SK-N-SH (cell line): Measurements from ENCODE around the gene SPDEF. TPM values are rescaled to one million over a fixed set of nuclear protein-coding genes. Genes with fewer than 3 reads are reported as not detected.

Experiments
- CTCF ChIA-PET: fragments of 300-600, 350-600 bp; formaldehyde crosslinking; extraction: SDS; loops from one replicate; lab custom pipeline; 2021; lab: Yijun Ruan, JAX
- POLR2A ChIA-PET: fragments of 350-600 bp; sonication (Branson Sonifier 250); formaldehyde crosslinking; extraction: SDS; loops from one replicate; lab custom pipeline; 2020; ENCODE audit warnings: antibody characterized with exemption, inconsistent platforms; lab: Yijun Ruan, JAX
- DNase-seq: peaks from one replicate; pipeline ENCODE4 v3.0.0; 2012
- H2AFZ ChIP-seq: fragments of 200-600 bp; sonication (generic); 2 replicates; pipeline ENCODE4 v1.8.1; 2016; ENCODE audit warnings: antibody characterized with exemption, mild to moderate bottlenecking, low read depth
- H3F3A ChIP-seq: fragments of 200-600 bp; sonication (generic); replicated peaks from 2 replicates; pipeline ENCODE3; 2016; ENCODE audit warnings: antibody characterized with exemption, mild to moderate bottlenecking; ENCODE audit not compliant: insufficient read depth
- H3K27ac ChIP-seq, 2 experiments: fragments of 200-500 bp in 1 of 2; fragments of 200-600 bp in 1 of 2; sonication (Bioruptor generic) in 1 of 2; sonication (generic), shearing (Covaris generic) in 1 of 2; 2 replicates each; pipeline versions ENCODE4 v1.5.1 to v1.6.1; 2014 to 2016; ENCODE audit warnings: low read depth in 2 of 2, inconsistent platforms in 1 of 2, low read length in 1 of 2, mild to moderate bottlenecking in 1 of 2, mixed read lengths in 1 of 2
- H3K27me3 ChIP-seq: fragments of 200-600 bp; sonication (generic), shearing (Covaris generic); 2 replicates; pipeline ENCODE4 v1.6.1; 2016; ENCODE audit warnings: mixed run types; ENCODE audit not compliant: insufficient read depth
- H3K36me3 ChIP-seq, 2 experiments: fragments of 200-500 bp in 1 of 2; fragments of 200-600 bp in 1 of 2; sonication (Bioruptor generic) in 1 of 2; sonication (generic) in 1 of 2; replicated peaks in 1 of 2; 2 replicates each; pipeline versions ENCODE3 to v1.5.1; 2014 to 2016; ENCODE audit warnings: low read length in 1 of 2, mild to moderate bottlenecking in 1 of 2; ENCODE audit not compliant: insufficient read depth in 2 of 2, control insufficient read depth in 1 of 2
- H3K4me1 ChIP-seq, 2 experiments: fragments of 200-500 bp in 1 of 2; fragments of 200-600 bp in 1 of 2; sonication (Bioruptor generic) in 1 of 2; sonication (generic), shearing (Covaris generic) in 1 of 2; 2 replicates each; pipeline versions ENCODE4 v1.5.1 to v1.6.1; 2014 to 2016; ENCODE audit warnings: low read depth in 1 of 2, low read length in 1 of 2, mixed run types in 1 of 2; ENCODE audit not compliant: insufficient read depth in 2 of 2, control insufficient read depth in 1 of 2
- H3K4me2 ChIP-seq: fragments of 200-600 bp; sonication (generic), shearing (Covaris generic); 2 replicates; pipeline ENCODE4 v1.6.1; 2017; ENCODE audit warnings: mixed run types
- H3K4me3 ChIP-seq, 2 experiments: fragments of 200-500 bp in 1 of 2; fragments of 200-600 bp in 1 of 2; sonication (Bioruptor generic) in 1 of 2; sonication (generic), shearing (Covaris generic) in 1 of 2; 2 replicates each; pipeline versions ENCODE4 v1.5.1 to v1.8.1; 2014 to 2016; ENCODE audit warnings: low read depth in 2 of 2, inconsistent platforms in 1 of 2, low read length in 1 of 2, mild to moderate bottlenecking in 1 of 2, mixed read lengths in 1 of 2, moderate library complexity in 1 of 2
- H3K79me2 ChIP-seq: fragments of 200-600 bp; sonication (generic); 2 replicates; pipeline ENCODE4 v1.8.1; 2017; ENCODE audit warnings: mild to moderate bottlenecking; ENCODE audit not compliant: insufficient read depth
- H3K9ac ChIP-seq: fragments of 200-600 bp; sonication (generic); 2 replicates; pipeline ENCODE4 v1.6.1; 2017; ENCODE audit warnings: mixed run types
- H3K9me2 ChIP-seq: fragments of 200-600 bp; sonication (generic); 2 replicates; pipeline ENCODE4 v1.6.1; 2017; ENCODE audit warnings: mixed run types
- H3K9me3 ChIP-seq: fragments of 200-600 bp; sonication (generic); 2 replicates; pipeline ENCODE4 v1.6.1; 2017; ENCODE audit warnings: mixed run types, mild to moderate bottlenecking, moderate library complexity
- H4K20me1 ChIP-seq: fragments of 200-600 bp; sonication (generic); 2 replicates; pipeline ENCODE4 v1.6.1; 2017; ENCODE audit warnings: mild to moderate bottlenecking, mixed run types; ENCODE audit not compliant: insufficient read depth
- CHD2 ChIP-seq: fragments of 150-350 bp; IDR thresholded peaks from 2 replicates; pipeline ENCODE4 v1.6.1; 2018; ENCODE audit warnings: low read length; ENCODE audit not compliant: partially characterized antibody
- ELF1 ChIP-seq: IDR thresholded peaks from 2 replicates; pipeline ENCODE4 v1.4.0; 2012
- EP300 ChIP-seq, 2 experiments: IDR thresholded peaks; 2 replicates each; pipeline versions ENCODE4 v1.4.0 to v1.6.1; 2012; ENCODE audit warnings: borderline replicate concordance in 1 of 2, low read depth in 1 of 2, low read length in 1 of 2
- FOXM1 ChIP-seq: IDR thresholded peaks from 2 replicates; pipeline ENCODE4 v1.4.0; 2012; ENCODE audit warnings: low read depth, mild to moderate bottlenecking
- JUND ChIP-seq: IDR thresholded peaks from 2 replicates; pipeline ENCODE4 v1.4.0; 2012
- MEF2A ChIP-seq: IDR thresholded peaks from 2 replicates; pipeline ENCODE4 v1.4.0; 2012; ENCODE audit warnings: low read depth, borderline replicate concordance
- MXI1 ChIP-seq: IDR thresholded peaks from 2 replicates; pipeline ENCODE4 v1.6.1; 2012; ENCODE audit warnings: mild to moderate bottlenecking, low read depth, low read length, improper control_type of control experiment
- POLR2AphosphoS5 ChIP-seq: IDR thresholded peaks from 2 replicates; pipeline ENCODE4 v1.6.1; 2012; ENCODE audit warnings: low read depth, low read length
- RAD21 ChIP-seq: IDR thresholded peaks from 2 replicates; pipeline ENCODE4 v1.6.1; 2012; ENCODE audit warnings: mild to moderate bottlenecking, low read length
- RCOR1 ChIP-seq: fragments of 150-350 bp; IDR thresholded peaks from 2 replicates; pipeline ENCODE4 v1.6.1; 2017; ENCODE audit warnings: antibody characterized with exemption, low read length
- RFX5 ChIP-seq: IDR thresholded peaks from 2 replicates; pipeline ENCODE4 v1.6.1; 2012; ENCODE audit warnings: mild to moderate bottlenecking, improper control_type of control experiment, low read length
- SIN3A ChIP-seq: IDR thresholded peaks from 2 replicates; pipeline ENCODE4 v1.6.1; 2012; ENCODE audit warnings: low read depth, mild to moderate bottlenecking, low read length, moderate library complexity, borderline replicate concordance
- SMC3 ChIP-seq: IDR thresholded peaks from 2 replicates; pipeline ENCODE4 v1.6.1; 2012; ENCODE audit warnings: low read depth, low read length, improper control_type of control experiment
- YY1 ChIP-seq: IDR thresholded peaks from 2 replicates; pipeline ENCODE4 v1.4.0; 2012; ENCODE audit warnings: low read depth, mild to moderate bottlenecking
- WGBS: methylation state at CpG from one replicate; pipeline ENCODE4 v1.1.6; 2017; ENCODE audit warnings: low lambda C conversion rate; 5-methylcytosine and 5-hydroxymethylcytosine counted together
- polyA plus RNA-seq, 3 experiments: library from polyadenylated mRNA; depleted of rRNA; stranded (reverse); fragments of >200 nt; gene quantifications; 2 replicates each; pipeline ENCODE4 v1.2.3, GENCODE V29; 2012
- TF ChIP-seq, protein P1 (sequence below): IDR thresholded peaks from 2 replicates; pipeline ENCODE4 v1.4.0; 2012; ENCODE audit warnings: low read depth, borderline replicate concordance
- TF ChIP-seq, protein P2 (sequence below): fragments of 150-350 bp; IDR thresholded peaks from 2 replicates; pipeline ENCODE4 v1.6.1; 2016; ENCODE audit warnings: mild to moderate bottlenecking, low read depth, low read length
- TF ChIP-seq, protein P3 (sequence below): fragments of 150-350 bp; IDR thresholded peaks from 2 replicates; pipeline ENCODE4 v1.6.1; 2017; ENCODE audit warnings: antibody characterized with exemption, low read length, low read depth, borderline replicate concordance
- TF ChIP-seq, protein P4 (sequence below): IDR thresholded peaks from 2 replicates; pipeline ENCODE4; 2012
- TF ChIP-seq, protein P5 (sequence below): IDR thresholded peaks from 2 replicates; pipeline ENCODE4 v1.4.0; 2012; ENCODE audit warnings: low read depth, borderline replicate concordance

The SPDEF gene
- polyA plus RNA-seq, 1 of the 3 experiments (the other 2 are of a cell fraction) = 0.10 TPM

DNA sequence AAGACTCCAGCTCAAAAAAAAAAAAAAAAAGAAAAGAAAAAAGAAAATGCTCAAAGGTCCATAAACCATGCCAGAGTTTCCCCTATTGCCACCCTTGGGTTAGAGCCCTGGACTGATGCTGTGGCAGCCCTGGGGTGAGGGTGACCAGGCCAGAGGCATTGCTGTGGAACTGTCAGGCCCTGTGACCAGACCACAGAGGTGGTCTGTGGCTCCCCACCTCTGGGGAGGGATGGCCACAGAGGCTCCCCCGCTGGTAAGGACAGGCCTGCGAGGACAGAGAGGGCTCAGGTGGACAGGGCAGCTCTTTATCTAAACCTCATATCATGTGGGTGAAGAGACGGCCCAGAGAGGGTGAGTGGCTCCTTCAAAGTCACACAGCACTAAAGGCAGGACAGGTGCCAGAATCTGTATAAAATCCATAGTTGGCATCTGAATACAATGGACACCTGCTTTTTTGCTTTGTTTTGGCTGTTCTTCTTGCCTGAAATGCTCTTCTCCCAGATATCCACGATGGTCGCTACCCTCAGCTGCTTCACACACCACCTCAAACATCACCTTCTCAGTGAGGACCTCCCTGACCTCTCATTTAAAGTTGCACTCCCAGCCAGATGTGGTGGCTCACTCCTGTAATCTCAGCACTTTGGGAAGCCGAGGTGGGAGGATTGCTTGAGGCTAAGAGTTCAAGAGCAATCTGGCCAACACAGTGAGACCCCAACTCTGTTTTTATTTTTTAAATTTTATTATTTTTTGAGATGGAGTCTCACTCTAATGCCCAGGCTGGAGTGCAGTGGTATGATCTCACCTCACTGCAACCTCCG lies 22.5 kb upstream of the SPDEF start:
- no peak overlapping the region for H3K4me2 ChIP-seq
- 87% methylated on average over 6 of the region's 7 CpGs for WGBS
- TF ChIP-seq RAD21 = no peak
- TF ChIP-seq, protein P1, sequence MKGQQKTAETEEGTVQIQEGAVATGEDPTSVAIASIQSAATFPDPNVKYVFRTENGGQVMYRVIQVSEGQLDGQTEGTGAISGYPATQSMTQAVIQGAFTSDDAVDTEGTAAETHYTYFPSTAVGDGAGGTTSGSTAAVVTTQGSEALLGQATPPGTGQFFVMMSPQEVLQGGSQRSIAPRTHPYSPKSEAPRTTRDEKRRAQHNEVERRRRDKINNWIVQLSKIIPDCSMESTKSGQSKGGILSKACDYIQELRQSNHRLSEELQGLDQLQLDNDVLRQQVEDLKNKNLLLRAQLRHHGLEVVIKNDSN = no peak
- TF ChIP-seq, protein P2, sequence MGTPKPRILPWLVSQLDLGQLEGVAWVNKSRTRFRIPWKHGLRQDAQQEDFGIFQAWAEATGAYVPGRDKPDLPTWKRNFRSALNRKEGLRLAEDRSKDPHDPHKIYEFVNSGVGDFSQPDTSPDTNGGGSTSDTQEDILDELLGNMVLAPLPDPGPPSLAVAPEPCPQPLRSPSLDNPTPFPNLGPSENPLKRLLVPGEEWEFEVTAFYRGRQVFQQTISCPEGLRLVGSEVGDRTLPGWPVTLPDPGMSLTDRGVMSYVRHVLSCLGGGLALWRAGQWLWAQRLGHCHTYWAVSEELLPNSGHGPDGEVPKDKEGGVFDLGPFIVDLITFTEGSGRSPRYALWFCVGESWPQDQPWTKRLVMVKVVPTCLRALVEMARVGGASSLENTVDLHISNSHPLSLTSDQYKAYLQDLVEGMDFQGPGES = no peak
- TF ChIP-seq, protein P3, sequence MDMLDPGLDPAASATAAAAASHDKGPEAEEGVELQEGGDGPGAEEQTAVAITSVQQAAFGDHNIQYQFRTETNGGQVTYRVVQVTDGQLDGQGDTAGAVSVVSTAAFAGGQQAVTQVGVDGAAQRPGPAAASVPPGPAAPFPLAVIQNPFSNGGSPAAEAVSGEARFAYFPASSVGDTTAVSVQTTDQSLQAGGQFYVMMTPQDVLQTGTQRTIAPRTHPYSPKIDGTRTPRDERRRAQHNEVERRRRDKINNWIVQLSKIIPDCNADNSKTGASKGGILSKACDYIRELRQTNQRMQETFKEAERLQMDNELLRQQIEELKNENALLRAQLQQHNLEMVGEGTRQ = no peak
- TF ChIP-seq FOXM1 = no peak
- no peak for TF ChIP-seq ELF1
- no peak for TF ChIP-seq MXI1
- no peak for TF ChIP-seq YY1
- TF ChIP-seq, protein P4, sequence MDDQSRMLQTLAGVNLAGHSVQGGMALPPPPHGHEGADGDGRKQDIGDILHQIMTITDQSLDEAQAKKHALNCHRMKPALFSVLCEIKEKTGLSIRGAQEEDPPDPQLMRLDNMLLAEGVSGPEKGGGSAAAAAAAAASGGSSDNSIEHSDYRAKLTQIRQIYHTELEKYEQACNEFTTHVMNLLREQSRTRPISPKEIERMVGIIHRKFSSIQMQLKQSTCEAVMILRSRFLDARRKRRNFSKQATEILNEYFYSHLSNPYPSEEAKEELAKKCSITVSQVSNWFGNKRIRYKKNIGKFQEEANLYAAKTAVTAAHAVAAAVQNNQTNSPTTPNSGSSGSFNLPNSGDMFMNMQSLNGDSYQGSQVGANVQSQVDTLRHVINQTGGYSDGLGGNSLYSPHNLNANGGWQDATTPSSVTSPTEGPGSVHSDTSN = no peak
- no peak for TF ChIP-seq SIN3A
- H3K79me2 ChIP-seq = no peaks in the 10 kb centered on the region
- no peak for DNase-seq
- no peaks in the 10 kb centered on the region for H3K9me3 ChIP-seq
- no peak overlapping the region for H2AFZ ChIP-seq
- ChIA-PET CTCF (interaction anchor here (2.3 kb wide), 1 partner anchor 31 kb away, joined by 14 read pairs; no protein-coding TSS in a partner anchor), POLR2A (no interaction called here)
- no peak overlapping the region for H3K4me3 ChIP-seq
- H4K20me1 ChIP-seq = no peaks in the 10 kb centered on the region
- H3K4me1 ChIP-seq = peaks cover 0 to 21% of the 10 kb centered on the region in 2 experiments; a peak in 1 of 4 replicates
- H3K9me2 ChIP-seq = no peaks in the 10 kb centered on the region
- no peak overlapping the region for H3K27ac ChIP-seq
- no peaks in the 10 kb centered on the region for H3F3A ChIP-seq
- no peaks in the 10 kb centered on the region for H3K27me3 ChIP-seq
- H3K9ac ChIP-seq = no peak overlapping the region
- H3K36me3 ChIP-seq = no peaks in the 10 kb centered on the region

DNA sequence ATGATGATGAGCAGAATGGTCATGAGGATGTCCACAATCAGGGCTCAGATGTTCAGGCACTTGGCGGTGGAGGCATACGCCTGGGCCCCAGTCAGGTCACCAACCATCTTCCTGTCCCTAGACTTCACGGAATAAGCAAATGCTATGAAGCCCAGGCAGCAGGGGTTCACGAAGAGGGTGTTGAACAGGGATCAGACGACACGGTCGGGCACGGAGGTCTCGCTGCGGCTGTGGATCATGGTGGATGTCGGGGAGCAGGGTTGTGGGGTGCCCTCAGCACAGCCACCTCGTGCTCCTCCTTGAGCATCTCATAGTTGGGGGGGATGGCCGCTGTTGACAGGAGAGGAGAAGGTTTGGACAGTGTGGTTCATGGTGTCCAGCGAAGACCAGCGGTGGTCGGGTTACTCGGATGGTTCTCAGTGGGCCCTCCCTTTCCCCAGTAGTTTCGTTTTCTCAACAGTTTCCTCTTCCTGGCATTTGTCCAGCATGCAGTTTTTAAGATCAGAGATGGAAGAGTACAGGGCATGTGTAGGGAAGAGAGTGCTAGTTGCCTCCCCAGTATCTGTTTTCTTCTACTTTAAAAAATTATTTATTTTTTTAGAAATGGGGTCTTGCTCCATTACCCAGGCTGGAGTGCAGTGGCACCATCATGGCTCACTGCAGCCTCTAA lies 20.3 kb upstream of the SPDEF start:
- peaks cover 0 to 16% of the 10 kb centered on the region in 2 experiments; a peak in 1 of 4 replicates for H3K4me1 ChIP-seq
- H3F3A ChIP-seq = no peaks in the 10 kb centered on the region
- POLR2A ChIA-PET = no interaction called here
- no peaks in the 10 kb centered on the region for H3K27me3 ChIP-seq
- no peak overlapping the region for H2AFZ ChIP-seq
- H3K36me3 ChIP-seq = no peaks in the 10 kb centered on the region
- no peaks in the 10 kb centered on the region for H3K9me3 ChIP-seq
- no peaks in the 10 kb centered on the region for H3K9me2 ChIP-seq
- no peak overlapping the region for H3K9ac ChIP-seq
- H4K20me1 ChIP-seq = no peaks in the 10 kb centered on the region
- H3K79me2 ChIP-seq = no peaks in the 10 kb centered on the region
- 96% methylated on average over 17 of the region's 18 CpGs for WGBS
- DNase-seq = no peak
- CTCF ChIA-PET = no interaction called here
- H3K4me2 ChIP-seq = no peak overlapping the region
- no peak overlapping the region for H3K4me3 ChIP-seq
- no peak overlapping the region for H3K27ac ChIP-seq
- TF ChIP-seq JUND (no peak), RFX5 (no peak), RCOR1 (no peak), SMC3 (no peak), CHD2 (no peak), FOXM1 (no peak), MEF2A (no peak), EP300 (IDR thresholded peaks at IDR 0.05; ENCODE audit: borderline replicate concordance in 1 of 2, low read depth in 1 of 2, low read length in 1 of 2) (no peak), POLR2AphosphoS5 (no peak)
- TF ChIP-seq, protein P3 = no peak
- TF ChIP-seq, protein P5, sequence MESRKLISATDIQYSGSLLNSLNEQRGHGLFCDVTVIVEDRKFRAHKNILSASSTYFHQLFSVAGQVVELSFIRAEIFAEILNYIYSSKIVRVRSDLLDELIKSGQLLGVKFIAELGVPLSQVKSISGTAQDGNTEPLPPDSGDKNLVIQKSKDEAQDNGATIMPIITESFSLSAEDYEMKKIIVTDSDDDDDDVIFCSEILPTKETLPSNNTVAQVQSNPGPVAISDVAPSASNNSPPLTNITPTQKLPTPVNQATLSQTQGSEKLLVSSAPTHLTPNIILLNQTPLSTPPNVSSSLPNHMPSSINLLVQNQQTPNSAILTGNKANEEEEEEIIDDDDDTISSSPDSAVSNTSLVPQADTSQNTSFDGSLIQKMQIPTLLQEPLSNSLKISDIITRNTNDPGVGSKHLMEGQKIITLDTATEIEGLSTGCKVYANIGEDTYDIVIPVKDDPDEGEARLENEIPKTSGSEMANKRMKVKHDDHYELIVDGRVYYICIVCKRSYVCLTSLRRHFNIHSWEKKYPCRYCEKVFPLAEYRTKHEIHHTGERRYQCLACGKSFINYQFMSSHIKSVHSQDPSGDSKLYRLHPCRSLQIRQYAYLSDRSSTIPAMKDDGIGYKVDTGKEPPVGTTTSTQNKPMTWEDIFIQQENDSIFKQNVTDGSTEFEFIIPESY = no peak
